Hematopoietic multipotent progenitor cell treated with erythropoietin and hydrocortisone succinate and interleukin-3 and kit ligand, for 8 days (in vitro differentiated cells): ENCODE results near the gene COLEC12.

Source experiments
- DNase-seq: peaks from one replicate; pipeline ENCODE4 v3.0.0-alpha.2; 2015

Gene COLEC12

GRCh38 chr18:354471-354870, 146.0 kb downstream of the COLEC12 start:
- no peak for DNase-seq

GRCh38 chr18:354003-354402, 146.5 kb downstream of the COLEC12 start:
- DNase-seq = no peak

GRCh38 chr18:352438-352837, 148.1 kb downstream of the COLEC12 start:
- DNase-seq = no peak

GRCh38 chr18:350953-351572, 149.4 kb downstream of the COLEC12 start:
- no peak for DNase-seq

- DNase-seq = no peak
Observed at GRCh38 chr18:346600-346999, 153.9 kb downstream of the COLEC12 start.

GRCh38 chr18:341102-341501, 159.4 kb downstream of the COLEC12 start:
- DNase-seq = no peak

GRCh38 chr18:340044-340443, 160.5 kb downstream of the COLEC12 start:
- DNase-seq = no peak

GRCh38 chr18:339200-339599, 161.3 kb downstream of the COLEC12 start:
- DNase-seq = no peak

- DNase-seq = no peak
Observed at GRCh38 chr18:336713-337112, 163.8 kb downstream of the COLEC12 start.

GRCh38 chr18:335733-336132, 164.8 kb downstream of the COLEC12 start:
- no peak for DNase-seq

GRCh38 chr18:334575-335132, 165.8 kb downstream of the COLEC12 start:
- DNase-seq = no peak

GRCh38 chr18:332721-333510, 167.6 kb downstream of the COLEC12 start:
- no peak for DNase-seq

GRCh38 chr18:332007-332406, 168.5 kb downstream of the COLEC12 start:
- no peak for DNase-seq

GRCh38 chr18:331221-331821, 169.2 kb downstream of the COLEC12 start:
- no peak for DNase-seq

- DNase-seq = no peak
Observed at GRCh38 chr18:328928-329327, 171.6 kb downstream of the COLEC12 start.

GRCh38 chr18:326846-327245, 173.7 kb downstream of the COLEC12 start:
- no peak for DNase-seq

GRCh38 chr18:323253-323622, 177.3 kb downstream of the COLEC12 start:
- no peak for DNase-seq

- DNase-seq = no peak
Observed at GRCh38 chr18:321865-322467, 178.5 kb downstream of the COLEC12 start.

GRCh38 chr18:320155-320554, 180.3 kb downstream of the COLEC12 start:
- DNase-seq = no peak

- no peak for DNase-seq
Observed at GRCh38 chr18:319720-320119, 180.8 kb downstream of the COLEC12 start.

GRCh38 chr18:318791-319291, 181.7 kb downstream of the COLEC12 start:
- no peak for DNase-seq

- DNase-seq = no peak
Observed at GRCh38 chr18:317618-318017, 182.9 kb downstream of the COLEC12 start.

- DNase-seq = no peak
Observed at GRCh38 chr18:316393-316792, 184.1 kb downstream of the COLEC12 start.
